ENCODE results near the gene EEF1AKMT1. TPM values are rescaled to one million over a fixed set of nuclear protein-coding genes. Genes with fewer than 3 reads are reported as not detected.
"Not testable (repeated sequence)": the region's sequence is repeated elsewhere in the genome, so short reads cannot be mapped to it uniquely, and the experiment has no call there.

Gene EEF1AKMT1
- total and polyA plus RNA-seq, 8 donors: 9.6 to 15.9 (median 14.0) TPM

DNA sequence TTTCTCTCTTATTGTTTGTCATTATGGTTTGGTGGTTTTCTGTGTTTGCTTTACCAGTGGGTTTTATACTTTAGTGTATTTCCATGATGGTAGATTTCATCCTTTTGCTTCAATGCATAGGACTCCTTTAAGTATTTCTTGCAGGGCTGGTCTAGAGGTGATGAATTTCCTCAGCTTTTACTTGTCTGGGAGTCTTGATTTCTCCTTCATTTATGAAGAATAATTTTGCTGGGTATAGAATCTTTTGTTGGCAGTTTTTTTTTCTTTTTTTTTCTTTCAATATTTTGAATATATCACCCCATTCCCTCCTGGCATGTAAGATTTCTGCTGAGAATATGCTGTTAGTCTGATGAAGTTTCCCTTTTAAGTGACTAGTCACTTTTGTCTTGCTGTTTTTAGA lies 19.8 kb downstream of the EEF1AKMT1 start:
- TF ChIP-seq, protein P1, sequence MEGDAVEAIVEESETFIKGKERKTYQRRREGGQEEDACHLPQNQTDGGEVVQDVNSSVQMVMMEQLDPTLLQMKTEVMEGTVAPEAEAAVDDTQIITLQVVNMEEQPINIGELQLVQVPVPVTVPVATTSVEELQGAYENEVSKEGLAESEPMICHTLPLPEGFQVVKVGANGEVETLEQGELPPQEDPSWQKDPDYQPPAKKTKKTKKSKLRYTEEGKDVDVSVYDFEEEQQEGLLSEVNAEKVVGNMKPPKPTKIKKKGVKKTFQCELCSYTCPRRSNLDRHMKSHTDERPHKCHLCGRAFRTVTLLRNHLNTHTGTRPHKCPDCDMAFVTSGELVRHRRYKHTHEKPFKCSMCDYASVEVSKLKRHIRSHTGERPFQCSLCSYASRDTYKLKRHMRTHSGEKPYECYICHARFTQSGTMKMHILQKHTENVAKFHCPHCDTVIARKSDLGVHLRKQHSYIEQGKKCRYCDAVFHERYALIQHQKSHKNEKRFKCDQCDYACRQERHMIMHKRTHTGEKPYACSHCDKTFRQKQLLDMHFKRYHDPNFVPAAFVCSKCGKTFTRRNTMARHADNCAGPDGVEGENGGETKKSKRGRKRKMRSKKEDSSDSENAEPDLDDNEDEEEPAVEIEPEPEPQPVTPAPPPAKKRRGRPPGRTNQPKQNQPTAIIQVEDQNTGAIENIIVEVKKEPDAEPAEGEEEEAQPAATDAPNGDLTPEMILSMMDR (IDR thresholded peaks at IDR 0.05): no peak
- Histone ChIP-seq H3K36me3 (peaks cover 0 to 7% of the 10 kb centered on the region in 2 donors), H3K4me1 (no peaks in the 10 kb centered on the region), H3K27ac (no peak overlapping the region), H3K9me3 (peaks cover 0 to 47% of the 10 kb centered on the region in 2 donors), H3K27me3 (no peaks in the 10 kb centered on the region), H3K4me3 (no peak overlapping the region)
- DNase-seq (no peak), ATAC-seq (no peak)
- intact Hi-C loops (cut with DNase I): no loop called here

- no peak for ATAC-seq
- Histone ChIP-seq H3K4me1 (no peaks in the 10 kb centered on the region), H3K27me3 (no peaks in the 10 kb centered on the region), H3K9me3 (peaks cover 0 to 46% of the 10 kb centered on the region in 2 donors), H3K4me3 (no peak overlapping the region), H3K36me3 (peaks cover 0 to 7% of the 10 kb centered on the region in 2 donors), H3K27ac (no peak overlapping the region)
- intact Hi-C loops (cut with DNase I): no loop called here
- no peak for DNase-seq
- TF ChIP-seq, protein P1 (IDR thresholded peaks at IDR 0.05): no peak
These were observed 24.4 kb downstream of the EEF1AKMT1 start for GRCh38 chr13:20749377-20749776.

DNA sequence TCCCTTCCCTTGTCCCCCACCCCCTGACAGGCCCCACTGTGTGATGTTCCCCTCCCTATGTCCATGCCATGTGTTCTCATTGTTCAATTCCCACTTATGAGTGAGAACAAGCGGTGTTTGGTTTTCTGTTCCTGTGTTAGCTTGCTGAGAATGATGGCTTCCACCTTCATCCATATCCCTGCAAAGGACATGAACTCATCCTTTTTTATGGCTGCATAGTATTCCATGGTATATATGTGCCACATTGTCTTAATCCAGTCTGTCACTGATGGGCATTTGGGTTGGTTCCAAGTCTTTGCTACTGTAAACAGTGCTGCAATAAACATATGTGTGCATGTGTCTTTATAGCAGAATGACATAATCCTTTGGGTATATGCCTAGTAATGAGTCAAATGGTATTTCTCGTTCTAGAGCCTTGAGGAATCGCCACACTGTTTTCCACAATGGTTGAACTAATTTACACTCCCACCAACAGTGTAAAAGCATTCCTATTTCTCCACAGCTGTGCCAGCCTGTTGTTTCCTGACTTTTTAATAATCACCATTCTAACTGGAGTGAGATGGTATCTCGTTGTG lies 29.8 kb downstream of the EEF1AKMT1 start:
- Histone ChIP-seq H3K9me3 (peaks cover 0 to 17% of the 10 kb centered on the region in 2 donors), H3K36me3 (peaks cover 0 to 13% of the 10 kb centered on the region in 2 donors)
- intact Hi-C loops (cut with DNase I); H3K27ac ChIP-seq; ATAC-seq; H3K27me3 ChIP-seq; H3K4me1 ChIP-seq; H3K4me3 ChIP-seq; DNase-seq: not testable (repeated sequence)

- Histone ChIP-seq H3K4me1 (no peaks in the 10 kb centered on the region), H3K36me3 (peaks cover 0 to 13% of the 10 kb centered on the region in 2 donors), H3K27ac (no peak overlapping the region), H3K4me3 (no peak overlapping the region), H3K27me3 (no peaks in the 10 kb centered on the region), H3K9me3 (peaks cover 0 to 8% of the 10 kb centered on the region in 2 donors)
- ATAC-seq (no peak), DNase-seq (no peak)
- TF ChIP-seq, protein P1 (IDR thresholded peaks at IDR 0.05): no peak
- intact Hi-C loops (cut with DNase I): no loop called here
These were observed 33.7 kb downstream of the EEF1AKMT1 start for GRCh38 chr13:20740021-20740420.

GRCh38 chr13:20738616-20739015 lies 35.1 kb downstream of the EEF1AKMT1 start:
- Histone ChIP-seq H3K9me3 (peaks cover 0 to 8% of the 10 kb centered on the region in 2 donors), H3K27ac (no peak overlapping the region), H3K27me3 (no peaks in the 10 kb centered on the region), H3K4me1 (no peaks in the 10 kb centered on the region), H3K36me3 (peaks cover 0 to 13% of the 10 kb centered on the region in 2 donors), H3K4me3 (no peak overlapping the region)
- intact Hi-C loops (cut with DNase I): no loop called here
- TF ChIP-seq, protein P1 (IDR thresholded peaks at IDR 0.05): no peak
- ATAC-seq (no peak), DNase-seq (no peak)

Data from left lung (tissue), 10 donors.